ENCODE results near the gene CPNE2.
A peak's percentile ranks its signal among the peaks of the same experiment; 100 is the strongest.

CPNE2 gene

DNA sequence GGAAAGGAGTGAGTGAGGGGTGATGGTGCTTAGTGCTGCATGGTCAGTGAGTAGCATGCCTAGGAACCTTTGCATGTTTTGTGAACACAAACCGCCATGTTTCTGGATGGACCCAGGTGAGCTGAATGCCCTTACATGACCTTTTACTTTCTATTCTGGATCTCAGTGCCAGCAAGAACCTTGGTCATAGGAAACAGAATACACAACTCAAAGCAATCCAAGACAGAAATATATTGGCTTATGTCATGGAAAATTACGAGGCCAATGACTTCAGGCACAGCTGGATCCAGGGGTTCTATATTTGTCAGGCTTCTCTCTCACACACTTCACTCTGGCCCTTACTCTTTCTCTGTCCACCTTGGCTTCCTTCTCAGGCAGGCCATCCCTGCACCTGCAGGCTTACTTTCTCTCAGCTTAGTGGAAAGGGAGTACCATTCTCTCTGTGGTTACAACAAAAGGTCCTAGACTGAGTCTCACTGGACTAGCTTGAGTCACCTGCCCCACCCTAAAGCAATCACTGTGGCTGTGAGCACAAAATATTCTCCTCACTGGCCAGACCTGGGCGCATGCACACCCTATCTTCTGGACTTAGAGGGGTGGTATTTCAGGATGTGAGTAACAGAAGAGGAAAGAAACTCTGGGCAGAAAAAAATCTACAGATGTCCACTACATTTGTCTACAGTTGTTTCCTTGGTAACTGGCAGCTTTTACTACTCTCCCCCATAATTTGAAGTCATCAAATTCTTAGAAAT lies 20.4 kb upstream of the CPNE2 start:
- no peaks in the 10 kb centered on the region for H3K27me3 ChIP-seq (ENCODE audit: control insufficient read depth, insufficient read depth, low read length)
- H3K36me3 ChIP-seq (ENCODE audit: control insufficient read depth, insufficient read depth, low read length), result peaks cover 9% of the 10 kb centered on the region
- no peak overlapping the region for H3K27ac ChIP-seq (ENCODE audit: low read depth, low read length)
- H3K4me3 ChIP-seq (ENCODE audit: low read length), result no peak overlapping the region
- no peak overlapping the region for H3K9ac ChIP-seq (ENCODE audit: low read length)
- H3K4me1 ChIP-seq (ENCODE audit: control insufficient read depth, insufficient read depth, low read length), result no peaks in the 10 kb centered on the region

DNA sequence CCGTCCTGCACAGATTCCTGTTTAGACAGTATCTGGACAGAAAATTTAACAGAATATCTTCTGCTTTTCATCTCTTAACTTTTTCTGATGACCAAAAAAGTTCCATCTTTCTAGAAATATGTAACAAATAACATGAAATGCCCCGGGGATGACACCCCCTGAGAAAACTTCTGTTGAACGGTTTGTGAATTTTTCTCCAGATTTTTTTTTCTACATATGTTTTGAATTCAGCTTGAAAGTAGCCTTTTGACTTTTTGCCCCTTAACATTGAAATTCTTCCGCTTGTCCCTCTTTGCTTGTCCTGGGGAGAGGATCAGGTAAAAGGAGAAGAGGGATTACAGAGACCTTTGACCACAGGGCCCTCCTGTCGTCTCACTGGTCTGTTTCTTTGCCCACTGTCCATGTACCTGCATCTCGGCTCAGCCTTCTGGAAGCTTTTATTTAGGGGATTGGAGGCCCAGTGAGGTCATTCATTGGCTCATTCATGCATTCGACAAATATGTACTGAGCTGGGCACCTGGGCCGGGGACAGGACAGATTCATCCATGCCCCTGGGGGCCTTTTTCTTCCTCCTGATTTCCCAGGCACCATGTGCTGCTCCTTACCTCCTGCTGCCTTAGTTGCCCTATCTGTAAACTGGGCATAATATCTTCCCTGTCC lies 19.6 kb upstream of the CPNE2 start:
- Histone ChIP-seq H3K27ac (ENCODE audit: low read depth, low read length) (no peak overlapping the region), H3K4me3 (ENCODE audit: low read length) (no peak overlapping the region), H3K27me3 (ENCODE audit: control insufficient read depth, insufficient read depth, low read length) (no peaks in the 10 kb centered on the region), H3K9ac (ENCODE audit: low read length) (no peak overlapping the region), H3K36me3 (ENCODE audit: control insufficient read depth, insufficient read depth, low read length) (peaks cover 9% of the 10 kb centered on the region), H3K4me1 (ENCODE audit: control insufficient read depth, insufficient read depth, low read length) (no peaks in the 10 kb centered on the region)

DNA sequence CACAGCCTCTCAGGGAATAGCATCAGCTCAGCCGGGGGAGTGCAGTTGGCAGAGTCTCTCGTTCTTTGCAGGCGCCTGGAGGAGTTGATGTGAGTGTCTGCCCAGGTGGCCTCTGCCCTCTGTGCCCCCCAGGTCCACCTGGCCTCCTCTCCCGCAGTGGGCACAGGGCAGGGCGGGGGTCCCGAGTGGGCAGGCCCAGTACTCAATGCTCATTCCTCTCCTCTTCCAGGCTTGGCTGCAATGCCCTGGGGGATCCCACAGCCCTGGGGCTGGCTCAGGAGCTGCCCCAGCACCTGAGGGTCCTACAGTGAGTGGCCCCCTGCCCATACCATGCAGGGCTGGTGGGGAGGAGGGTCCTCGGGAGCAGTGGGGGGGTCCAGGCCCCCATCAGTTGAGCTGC lies 14.7 kb upstream of the CPNE2 start:
- Histone ChIP-seq H3K4me3 (ENCODE audit: low read length) (no peak overlapping the region), H3K27ac (ENCODE audit: low read depth, low read length) (no peak overlapping the region), H3K9ac (ENCODE audit: low read length) (no peak overlapping the region), H3K27me3 (ENCODE audit: control insufficient read depth, insufficient read depth, low read length) (no peaks in the 10 kb centered on the region), H3K36me3 (ENCODE audit: control insufficient read depth, insufficient read depth, low read length) (peaks cover 9% of the 10 kb centered on the region), H3K4me1 (ENCODE audit: control insufficient read depth, insufficient read depth, low read length) (no peaks in the 10 kb centered on the region)

DNA sequence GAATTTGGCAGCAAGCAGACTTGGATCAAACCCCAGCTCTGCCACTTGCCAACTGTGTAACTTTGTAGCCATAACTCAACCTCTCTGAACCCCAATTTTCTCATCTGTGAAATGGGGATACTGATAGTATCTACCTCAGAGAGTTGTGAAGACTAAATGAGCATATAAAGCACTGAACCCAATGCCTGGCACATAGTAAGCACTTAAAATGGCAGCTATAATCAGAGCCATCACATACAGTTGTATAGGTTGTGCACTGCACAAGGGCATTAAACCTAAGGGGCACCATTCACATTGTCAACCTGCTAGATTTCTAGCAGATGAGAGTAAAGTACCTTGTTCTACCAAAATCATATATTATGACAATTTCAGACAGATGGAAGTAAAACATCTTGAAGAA lies 10.6 kb upstream of the CPNE2 start:
- Histone ChIP-seq H3K4me1 (ENCODE audit: control insufficient read depth, insufficient read depth, low read length) (no peaks in the 10 kb centered on the region), H3K27me3 (ENCODE audit: control insufficient read depth, insufficient read depth, low read length) (no peaks in the 10 kb centered on the region), H3K4me3 (ENCODE audit: low read length) (no peak overlapping the region), H3K9ac (ENCODE audit: low read length) (no peak overlapping the region), H3K27ac (ENCODE audit: low read depth, low read length) (no peak overlapping the region), H3K36me3 (ENCODE audit: control insufficient read depth, insufficient read depth, low read length) (no peaks in the 10 kb centered on the region)

DNA sequence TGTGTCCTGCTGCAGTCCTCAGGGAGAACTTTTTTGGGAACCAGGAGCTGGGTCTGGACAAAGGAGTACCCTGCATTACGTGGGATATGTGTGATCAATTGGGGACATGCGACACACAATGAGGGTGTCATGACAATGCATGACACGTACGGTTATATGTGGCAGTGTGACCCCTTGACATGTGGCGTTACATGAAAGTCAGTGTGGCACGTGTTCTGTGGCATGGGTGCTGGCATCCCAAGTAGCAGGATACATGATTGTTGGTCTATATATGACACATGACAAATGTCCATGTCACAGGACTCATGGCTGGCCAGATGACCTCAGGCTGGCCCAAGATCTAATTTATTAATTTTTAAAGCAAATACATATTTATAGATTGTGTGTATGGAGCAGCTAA lies 9.7 kb upstream of the CPNE2 start:
- no peaks in the 10 kb centered on the region for H3K4me1 ChIP-seq (ENCODE audit: control insufficient read depth, insufficient read depth, low read length)
- H3K27ac ChIP-seq (ENCODE audit: low read depth, low read length), result no peak overlapping the region
- H3K4me3 ChIP-seq (ENCODE audit: low read length), result no peak overlapping the region

DNA sequence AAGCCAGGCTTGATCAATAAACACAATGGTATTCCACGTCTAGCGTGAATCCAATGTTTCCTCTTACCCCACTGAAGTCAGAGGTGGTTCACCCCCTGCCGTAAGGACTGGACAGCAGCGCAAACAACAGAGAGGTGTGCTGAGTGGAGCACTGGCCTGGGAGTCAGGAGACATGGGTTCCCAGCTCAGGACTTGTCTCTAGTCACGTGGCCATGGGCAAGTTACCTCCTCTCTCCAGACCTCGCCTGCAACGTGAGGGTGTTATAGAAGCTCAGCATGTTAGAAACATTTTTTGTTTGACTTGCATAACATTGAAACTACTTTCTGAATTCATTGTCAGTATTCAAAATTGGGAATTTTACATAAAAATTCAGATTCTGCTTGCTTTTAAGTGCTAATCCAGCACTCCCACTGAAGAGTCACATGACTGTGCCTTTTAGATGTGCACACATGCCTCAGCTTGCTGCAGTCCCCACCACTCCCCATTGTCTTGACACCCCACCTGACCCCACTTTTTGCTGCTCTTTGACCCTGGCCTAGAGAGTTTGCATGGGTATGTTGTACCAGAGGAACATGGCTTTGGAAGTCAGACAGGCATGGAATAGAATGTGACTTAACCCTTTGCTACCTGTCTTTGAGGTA lies 8.8 kb upstream of the CPNE2 start:
- no peak overlapping the region for H3K9ac ChIP-seq (ENCODE audit: low read length)
- no peak overlapping the region for H3K27ac ChIP-seq (ENCODE audit: low read depth, low read length)
- no peaks in the 10 kb centered on the region for H3K27me3 ChIP-seq (ENCODE audit: control insufficient read depth, insufficient read depth, low read length)
- no peaks in the 10 kb centered on the region for H3K36me3 ChIP-seq (ENCODE audit: control insufficient read depth, insufficient read depth, low read length)
- no peak overlapping the region for H3K4me3 ChIP-seq (ENCODE audit: low read length)
- H3K4me1 ChIP-seq (ENCODE audit: control insufficient read depth, insufficient read depth, low read length), result no peaks in the 10 kb centered on the region

More for the DNA sequence above, 9.7 kb upstream of the CPNE2 start:
- Histone ChIP-seq H3K36me3 (ENCODE audit: control insufficient read depth, insufficient read depth, low read length) (no peaks in the 10 kb centered on the region), H3K9ac (ENCODE audit: low read length) (no peak overlapping the region), H3K27me3 (ENCODE audit: control insufficient read depth, insufficient read depth, low read length) (no peaks in the 10 kb centered on the region)

DNA sequence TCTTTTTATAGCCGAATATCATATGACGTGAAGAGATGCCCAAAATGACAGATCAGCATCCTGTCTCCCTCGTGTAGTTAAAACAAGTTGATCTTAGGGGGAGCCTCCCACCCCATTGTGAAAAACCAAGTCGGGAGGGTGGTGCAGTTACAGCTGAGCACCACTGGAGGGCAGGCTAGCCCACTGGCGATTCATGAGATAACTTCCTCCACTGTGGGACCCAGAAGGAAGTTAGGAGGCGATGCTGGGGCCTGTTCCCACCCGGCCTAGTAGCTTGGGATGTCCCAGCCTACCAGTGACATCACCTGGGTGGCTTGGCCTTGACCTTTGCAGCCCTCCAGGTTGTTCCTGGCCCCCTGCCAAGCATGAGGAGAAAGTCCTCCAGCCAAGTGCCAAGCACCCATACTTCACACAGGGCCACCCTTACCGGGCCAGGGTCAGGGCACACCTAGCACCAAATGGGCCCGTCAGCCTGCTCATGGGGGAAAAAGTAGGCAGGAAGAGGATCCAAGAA lies 8.1 kb upstream of the CPNE2 start:
- Histone ChIP-seq H3K4me1 (ENCODE audit: control insufficient read depth, insufficient read depth, low read length) (no peaks in the 10 kb centered on the region), H3K9ac (ENCODE audit: low read length) (no peak overlapping the region), H3K27ac (ENCODE audit: low read depth, low read length) (no peak overlapping the region), H3K4me3 (ENCODE audit: low read length) (no peak overlapping the region), H3K27me3 (ENCODE audit: control insufficient read depth, insufficient read depth, low read length) (no peaks in the 10 kb centered on the region), H3K36me3 (ENCODE audit: control insufficient read depth, insufficient read depth, low read length) (no peaks in the 10 kb centered on the region)

DNA sequence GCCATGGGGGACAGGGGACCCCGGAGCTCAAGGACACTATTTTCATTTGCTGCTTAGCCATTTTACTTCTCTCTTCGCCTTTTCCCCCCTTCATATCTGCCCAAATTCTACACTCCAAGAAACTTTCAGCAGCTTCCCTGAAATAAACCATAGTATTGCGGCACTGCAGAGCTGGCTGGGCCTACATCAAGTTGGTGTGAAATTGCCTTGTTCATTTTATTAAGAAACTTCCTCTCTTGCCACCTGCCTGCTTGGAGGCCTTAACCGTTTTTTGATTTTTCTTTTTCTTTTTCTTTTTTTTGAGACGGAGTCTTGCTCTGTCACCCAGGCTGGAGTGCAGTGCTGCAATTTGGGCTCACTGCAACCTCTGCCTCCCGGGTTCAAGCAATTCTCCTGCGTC lies 7.4 kb upstream of the CPNE2 start:
- no peaks in the 10 kb centered on the region for H3K27me3 ChIP-seq (ENCODE audit: control insufficient read depth, insufficient read depth, low read length)
- H3K36me3 ChIP-seq (ENCODE audit: control insufficient read depth, insufficient read depth, low read length), result no peaks in the 10 kb centered on the region
- H3K4me1 ChIP-seq (ENCODE audit: control insufficient read depth, insufficient read depth, low read length), result no peaks in the 10 kb centered on the region
- no peak overlapping the region for H3K27ac ChIP-seq (ENCODE audit: low read depth, low read length)
- no peak overlapping the region for H3K4me3 ChIP-seq (ENCODE audit: low read length)
- H3K9ac ChIP-seq (ENCODE audit: low read length), result no peak overlapping the region

DNA sequence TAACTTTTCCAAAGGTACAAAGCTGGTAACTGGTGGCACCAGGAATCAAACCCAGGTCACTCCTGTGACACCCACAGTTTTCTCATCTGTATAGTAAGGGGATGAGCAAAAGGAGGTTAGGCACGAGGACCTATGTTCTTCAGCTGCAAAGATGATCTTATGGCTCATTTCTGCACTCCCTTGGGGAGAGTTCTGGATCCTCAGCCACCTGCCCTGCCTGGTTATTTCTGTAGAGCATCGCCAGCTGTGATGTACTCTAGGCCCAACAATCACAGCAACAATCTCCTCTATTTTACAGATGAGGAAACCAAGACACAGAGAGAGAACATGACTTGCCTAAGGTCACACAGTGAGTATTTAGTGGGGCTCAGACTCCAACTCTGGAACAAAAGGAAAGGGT lies 5.4 kb upstream of the CPNE2 start:
- Histone ChIP-seq H3K9ac (ENCODE audit: low read length) (no peak overlapping the region), H3K4me3 (ENCODE audit: low read length) (no peak overlapping the region), H3K27ac (ENCODE audit: low read depth, low read length) (no peak overlapping the region), H3K27me3 (ENCODE audit: control insufficient read depth, insufficient read depth, low read length) (no peaks in the 10 kb centered on the region), H3K4me1 (ENCODE audit: control insufficient read depth, insufficient read depth, low read length) (peaks cover 5% of the 10 kb centered on the region), H3K36me3 (ENCODE audit: control insufficient read depth, insufficient read depth, low read length) (no peaks in the 10 kb centered on the region)

DNA sequence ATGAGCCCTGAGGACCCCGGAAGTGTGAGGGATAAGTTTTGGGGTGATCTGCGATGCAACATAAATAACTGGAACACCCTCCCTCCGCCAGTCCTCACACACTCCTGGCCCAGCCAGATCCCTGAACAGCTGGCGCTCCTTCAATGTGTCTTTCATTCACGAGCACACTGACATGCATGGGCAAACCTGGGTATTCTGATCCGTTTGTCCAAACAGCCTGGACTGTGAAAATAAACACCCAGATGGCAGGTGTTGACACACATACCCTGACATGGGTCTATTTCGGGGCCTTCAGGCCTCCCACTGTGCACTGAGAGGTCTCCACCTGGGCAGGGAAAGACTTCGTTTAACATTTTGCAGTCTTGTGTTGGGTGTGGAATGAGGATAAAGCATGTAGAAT lies 3.0 kb upstream of the CPNE2 start:
- no peak overlapping the region for H3K9ac ChIP-seq (ENCODE audit: low read length)
- no peaks in the 10 kb centered on the region for H3K27me3 ChIP-seq (ENCODE audit: control insufficient read depth, insufficient read depth, low read length)
- H3K4me3 ChIP-seq (ENCODE audit: low read length), result no peak overlapping the region
- no peaks in the 10 kb centered on the region for H3K36me3 ChIP-seq (ENCODE audit: control insufficient read depth, insufficient read depth, low read length)
- peaks cover 12% of the 10 kb centered on the region for H3K4me1 ChIP-seq (ENCODE audit: control insufficient read depth, insufficient read depth, low read length)
- no peak overlapping the region for H3K27ac ChIP-seq (ENCODE audit: low read depth, low read length)

DNA sequence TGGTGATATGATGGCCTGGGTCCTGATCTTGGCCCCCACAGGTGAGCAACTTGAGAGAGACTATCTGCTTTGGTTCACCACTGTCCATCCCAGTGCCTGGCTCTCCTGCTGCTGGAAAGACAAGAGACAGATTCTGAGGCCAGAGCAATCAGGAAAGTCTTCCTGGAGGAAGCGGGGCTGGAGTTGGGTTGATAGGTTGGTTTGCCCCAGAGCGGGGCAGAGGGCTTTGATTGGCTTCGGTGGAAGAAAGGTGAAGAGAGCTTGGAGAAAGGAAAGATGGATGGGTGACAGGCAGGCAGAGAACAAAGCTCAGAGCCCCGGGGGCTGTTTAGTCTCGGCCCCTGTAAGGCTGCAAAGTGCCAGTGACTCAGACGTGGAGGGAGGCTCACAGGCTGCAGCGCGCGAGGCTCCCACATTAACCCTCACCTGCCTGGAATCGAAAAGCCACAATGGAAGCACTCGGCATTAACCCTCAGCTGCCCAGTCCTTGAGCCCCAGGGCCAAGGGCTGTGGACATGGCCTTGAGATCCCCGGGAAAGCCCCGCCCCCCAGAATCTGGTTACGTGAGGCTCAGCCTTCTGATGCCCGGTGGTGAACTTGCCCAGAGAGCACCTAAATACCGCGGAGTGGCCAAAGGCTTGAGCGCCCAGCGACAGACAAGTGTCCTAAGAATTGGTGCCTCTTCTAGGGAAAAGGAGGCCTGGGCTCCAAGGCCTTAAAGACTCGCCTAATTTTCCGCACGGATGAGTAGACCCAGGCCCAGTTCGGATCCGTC lies 996 bp upstream of the CPNE2 start:
- peak overlapping the region; percentile 77 for H3K9ac ChIP-seq (ENCODE audit: low read length)
- H3K4me1 ChIP-seq (ENCODE audit: control insufficient read depth, insufficient read depth, low read length), result peaks cover 12% of the 10 kb centered on the region
- H3K4me3 ChIP-seq (ENCODE audit: low read length), result peak overlapping the region; percentile 78
- no peaks in the 10 kb centered on the region for H3K27me3 ChIP-seq (ENCODE audit: control insufficient read depth, insufficient read depth, low read length)
- H3K36me3 ChIP-seq (ENCODE audit: control insufficient read depth, insufficient read depth, low read length), result peaks cover 3% of the 10 kb centered on the region
- H3K27ac ChIP-seq (ENCODE audit: low read depth, low read length), result no peak overlapping the region

DNA sequence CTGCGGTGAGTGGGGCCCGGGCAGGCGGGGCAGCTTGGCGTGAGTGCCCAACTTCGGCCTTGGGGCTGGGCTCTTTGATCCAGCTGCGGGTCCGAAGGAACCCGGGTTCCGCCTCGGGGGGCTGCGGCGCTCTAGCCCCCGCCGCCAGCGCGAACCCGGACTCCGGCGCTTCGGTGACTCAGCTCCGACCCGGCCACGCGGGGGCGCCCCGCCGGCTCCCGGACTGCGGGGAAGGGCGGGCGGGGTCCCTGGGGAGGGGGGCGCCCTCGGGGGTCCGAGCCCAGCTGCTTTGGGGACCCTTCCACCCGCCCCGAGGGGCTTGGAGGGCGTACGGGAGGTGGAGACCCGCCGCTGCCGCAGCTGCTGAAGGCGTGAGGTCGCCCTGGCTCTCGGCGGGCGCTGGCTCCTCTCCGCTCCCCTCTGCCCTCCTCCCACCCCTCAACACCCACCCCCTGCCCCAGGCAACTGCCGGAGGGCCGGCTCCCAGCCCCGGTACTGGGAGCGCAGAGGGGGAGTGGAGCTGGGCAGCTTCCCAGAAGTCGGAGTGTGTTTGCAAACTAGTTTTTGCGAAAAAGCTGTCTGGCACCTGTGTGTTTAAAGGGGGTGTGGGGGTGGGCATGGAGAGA lies 516 bp downstream of the CPNE2 start:
- Histone ChIP-seq H3K36me3 (ENCODE audit: control insufficient read depth, insufficient read depth, low read length) (peaks cover 3% of the 10 kb centered on the region), H3K9ac (ENCODE audit: low read length) (no peak overlapping the region), H3K4me3 (ENCODE audit: low read length) (peak overlapping the region; percentile 78), H3K4me1 (ENCODE audit: control insufficient read depth, insufficient read depth, low read length) (peaks cover 12% of the 10 kb centered on the region), H3K27ac (ENCODE audit: low read depth, low read length) (peak overlapping the region; percentile 40), H3K27me3 (ENCODE audit: control insufficient read depth, insufficient read depth, low read length) (no peaks in the 10 kb centered on the region)

Measured in rectal smooth muscle tissue (tissue), 1 donor.